Measurements from ENCODE around the gene C5orf34.

DNA sequence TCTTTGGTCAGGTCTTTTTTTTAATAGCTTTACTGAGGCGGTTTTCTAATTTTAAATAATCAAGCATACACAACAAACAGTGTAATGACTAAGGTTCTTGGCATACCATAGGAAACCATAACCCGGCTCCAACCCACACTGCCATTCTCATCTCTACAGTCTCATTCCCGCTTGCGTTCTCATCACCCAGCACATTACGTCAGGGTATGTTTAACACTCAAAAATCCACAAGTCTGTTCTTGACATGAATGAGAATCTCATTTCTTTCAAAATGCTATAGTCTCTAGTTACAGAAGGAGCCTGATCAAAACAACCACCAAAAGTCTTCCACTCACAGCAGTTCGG, 505 bp downstream of the C5orf34 start:
- no peak for TF ChIP-seq POLR2A (IDR thresholded peaks at IDR 0.05)
- TF ChIP-seq, protein P1, sequence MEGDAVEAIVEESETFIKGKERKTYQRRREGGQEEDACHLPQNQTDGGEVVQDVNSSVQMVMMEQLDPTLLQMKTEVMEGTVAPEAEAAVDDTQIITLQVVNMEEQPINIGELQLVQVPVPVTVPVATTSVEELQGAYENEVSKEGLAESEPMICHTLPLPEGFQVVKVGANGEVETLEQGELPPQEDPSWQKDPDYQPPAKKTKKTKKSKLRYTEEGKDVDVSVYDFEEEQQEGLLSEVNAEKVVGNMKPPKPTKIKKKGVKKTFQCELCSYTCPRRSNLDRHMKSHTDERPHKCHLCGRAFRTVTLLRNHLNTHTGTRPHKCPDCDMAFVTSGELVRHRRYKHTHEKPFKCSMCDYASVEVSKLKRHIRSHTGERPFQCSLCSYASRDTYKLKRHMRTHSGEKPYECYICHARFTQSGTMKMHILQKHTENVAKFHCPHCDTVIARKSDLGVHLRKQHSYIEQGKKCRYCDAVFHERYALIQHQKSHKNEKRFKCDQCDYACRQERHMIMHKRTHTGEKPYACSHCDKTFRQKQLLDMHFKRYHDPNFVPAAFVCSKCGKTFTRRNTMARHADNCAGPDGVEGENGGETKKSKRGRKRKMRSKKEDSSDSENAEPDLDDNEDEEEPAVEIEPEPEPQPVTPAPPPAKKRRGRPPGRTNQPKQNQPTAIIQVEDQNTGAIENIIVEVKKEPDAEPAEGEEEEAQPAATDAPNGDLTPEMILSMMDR (IDR thresholded peaks at IDR 0.05) = no peak
- TF ChIP-seq POLR2AphosphoS5 (IDR thresholded peaks at IDR 0.05) = no peak
- TF ChIP-seq EP300 (IDR thresholded peaks at IDR 0.05) = no peak

All from gastroesophageal sphincter (tissue), 3 donors.